AG09309 (cell line): ENCODE results near the gene BABAM2.

Experiments
- DNase-seq: peaks from one replicate; pipeline ENCODE4 v3.0.0-alpha.2; 2010; ENCODE audit warnings: low read depth
- H3K4me3 ChIP-seq: 2 replicates; pipeline ENCODE4 v1.5.1; 2011; ENCODE audit warnings: mild to moderate bottlenecking, low read depth, low read length, moderate library complexity; ENCODE audit not compliant: control insufficient read depth
- TF ChIP-seq, protein P1 (sequence below): IDR thresholded peaks from 2 replicates; pipeline ENCODE4 v1.5.1; 2011; ENCODE audit warnings: mild to moderate bottlenecking, low read depth, low read length, inconsistent platforms; ENCODE audit not compliant: insufficient read depth, control insufficient read depth; ENCODE audit errors: missing control alignments

Gene BABAM2

GRCh38 chr2:28052691-28053090 is 162.2 kb downstream of the BABAM2 start:
- H3K4me3 ChIP-seq = no peak overlapping the region
- DNase-seq = no peak
- TF ChIP-seq, protein P1, sequence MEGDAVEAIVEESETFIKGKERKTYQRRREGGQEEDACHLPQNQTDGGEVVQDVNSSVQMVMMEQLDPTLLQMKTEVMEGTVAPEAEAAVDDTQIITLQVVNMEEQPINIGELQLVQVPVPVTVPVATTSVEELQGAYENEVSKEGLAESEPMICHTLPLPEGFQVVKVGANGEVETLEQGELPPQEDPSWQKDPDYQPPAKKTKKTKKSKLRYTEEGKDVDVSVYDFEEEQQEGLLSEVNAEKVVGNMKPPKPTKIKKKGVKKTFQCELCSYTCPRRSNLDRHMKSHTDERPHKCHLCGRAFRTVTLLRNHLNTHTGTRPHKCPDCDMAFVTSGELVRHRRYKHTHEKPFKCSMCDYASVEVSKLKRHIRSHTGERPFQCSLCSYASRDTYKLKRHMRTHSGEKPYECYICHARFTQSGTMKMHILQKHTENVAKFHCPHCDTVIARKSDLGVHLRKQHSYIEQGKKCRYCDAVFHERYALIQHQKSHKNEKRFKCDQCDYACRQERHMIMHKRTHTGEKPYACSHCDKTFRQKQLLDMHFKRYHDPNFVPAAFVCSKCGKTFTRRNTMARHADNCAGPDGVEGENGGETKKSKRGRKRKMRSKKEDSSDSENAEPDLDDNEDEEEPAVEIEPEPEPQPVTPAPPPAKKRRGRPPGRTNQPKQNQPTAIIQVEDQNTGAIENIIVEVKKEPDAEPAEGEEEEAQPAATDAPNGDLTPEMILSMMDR = no peak

DNA sequence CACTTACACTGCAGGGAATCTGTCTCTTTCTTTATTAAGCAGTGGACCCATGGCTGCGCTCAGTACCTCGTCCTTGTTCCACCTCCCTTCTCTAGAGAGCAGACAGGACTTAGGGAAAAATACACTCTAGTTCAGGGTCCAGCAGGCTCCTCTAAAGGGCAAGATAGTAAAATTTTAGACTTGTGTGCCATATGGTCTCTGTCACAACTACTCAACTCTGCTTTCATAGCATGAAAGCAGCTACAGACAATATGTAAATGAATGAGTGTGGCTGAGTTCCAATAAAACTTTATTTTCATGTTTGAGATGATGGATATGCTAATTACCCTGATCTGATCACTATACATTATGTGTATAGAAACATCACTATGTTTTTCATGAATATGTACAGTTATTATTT is 163.1 kb downstream of the BABAM2 start:
- DNase-seq = no peak
- TF ChIP-seq, protein P1 = no peak

GRCh38 chr2:28054916-28055315 is 164.4 kb downstream of the BABAM2 start:
- no peak overlapping the region for H3K4me3 ChIP-seq
- TF ChIP-seq, protein P1 = no peak
- no peak for DNase-seq

More for the DNA sequence above, 163.1 kb downstream of the BABAM2 start:
- H3K4me3 ChIP-seq = no peak overlapping the region

- TF ChIP-seq, protein P1 = no peak
- no peak overlapping the region for H3K4me3 ChIP-seq
- DNase-seq = no peak
These were observed 164.9 kb downstream of the BABAM2 start for GRCh38 chr2:28055325-28055970.

DNA sequence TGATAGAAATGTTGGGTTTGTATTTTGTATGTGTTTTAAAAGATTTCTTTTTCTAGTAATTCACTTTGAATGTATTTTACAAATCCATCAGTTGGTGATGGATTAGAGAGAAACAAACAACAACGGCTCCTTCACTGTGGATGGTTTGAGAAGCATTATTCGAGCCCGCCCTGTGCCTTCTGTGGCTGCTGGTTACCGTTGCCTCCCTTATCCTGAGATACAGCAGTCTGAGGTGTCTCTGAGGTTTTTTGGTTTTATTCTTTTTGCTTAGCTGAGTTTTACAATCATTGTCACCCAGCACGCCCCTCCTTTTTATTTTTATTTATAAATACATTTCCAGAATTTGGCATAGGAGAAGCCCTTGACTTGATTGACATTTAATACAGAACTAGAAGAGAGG is 168.3 kb downstream of the BABAM2 start:
- TF ChIP-seq, protein P1 = no peak
- no peak for DNase-seq

DNA sequence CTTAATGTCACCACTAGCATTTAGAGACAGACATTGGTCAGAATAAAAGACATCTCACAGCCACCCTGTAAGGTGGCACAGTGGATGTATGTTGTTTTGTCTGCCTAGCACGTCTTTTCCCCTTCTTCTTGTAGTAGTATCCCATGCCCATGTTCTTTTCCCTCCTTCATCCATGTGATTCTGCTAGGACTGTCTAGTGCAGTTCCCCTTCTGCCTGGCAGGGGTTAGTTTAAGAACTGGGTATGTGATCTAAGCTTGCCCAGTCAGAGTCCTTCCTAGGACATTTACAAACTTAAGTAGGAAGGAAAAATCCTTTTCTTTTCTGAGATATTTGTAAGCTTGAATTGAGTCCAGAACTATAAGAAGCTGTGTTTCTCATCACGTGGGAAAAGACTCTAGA is 172.3 kb downstream of the BABAM2 start:
- no peak for DNase-seq
- TF ChIP-seq, protein P1 = no peak
- no peak overlapping the region for H3K4me3 ChIP-seq

More for the DNA sequence above, 168.3 kb downstream of the BABAM2 start:
- H3K4me3 ChIP-seq = no peak overlapping the region
